Stimulated activated CD8-positive, alpha-beta memory T cell treated with anti-CD3 and anti-CD28 coated beads, Interleukin-2, amount 100 ng/mL, for 1 hour (primary cell): ENCODE measurements around the gene PDE11A.
"Not testable (repeated sequence)": the region's sequence is repeated elsewhere in the genome, so short reads cannot be mapped to it uniquely, and the experiment has no call there.

ENCODE experiments used
- DNase-seq, 2 donors: peaks; one replicate each; pipeline ENCODE4 v3.0.0-alpha.2; 2020; ENCODE audit warnings: low read depth in 2 of 2

The PDE11A gene

GRCh38 chr2:178074123-178075005, 1.8 kb upstream of the PDE11A start:
- DNase-seq: no peak

GRCh38 chr2:178072000-178072382, 586 bp downstream of the PDE11A start:
- no peak for DNase-seq

GRCh38 chr2:178070824-178071223, 1.8 kb downstream of the PDE11A start:
- DNase-seq: no peak

GRCh38 chr2:178069551-178069950, 3.0 kb downstream of the PDE11A start:
- no peak for DNase-seq

- no peak for DNase-seq
Observed at GRCh38 chr2:178068823-178069454, 3.6 kb downstream of the PDE11A start.

- DNase-seq: no peak
Observed at GRCh38 chr2:178066890-178067669, 5.5 kb downstream of the PDE11A start.

GRCh38 chr2:178066324-178066723, 6.3 kb downstream of the PDE11A start:
- no peak for DNase-seq

- DNase-seq: no peak
Observed at GRCh38 chr2:178059681-178060080, 12.9 kb downstream of the PDE11A start.

GRCh38 chr2:178059111-178059510, 13.5 kb downstream of the PDE11A start:
- DNase-seq: no peak

GRCh38 chr2:178057179-178057680, 15.3 kb downstream of the PDE11A start:
- DNase-seq: no peak

GRCh38 chr2:178056345-178056744, 16.2 kb downstream of the PDE11A start:
- DNase-seq: no peak

- not testable (repeated sequence) for DNase-seq
Observed at GRCh38 chr2:178051257-178051656, 21.3 kb downstream of the PDE11A start.

GRCh38 chr2:178047391-178047790, 25.2 kb downstream of the PDE11A start:
- DNase-seq: no peak

- no peak for DNase-seq
Observed at GRCh38 chr2:178044836-178045235, 27.7 kb downstream of the PDE11A start.

- no peak for DNase-seq
Observed at GRCh38 chr2:178043266-178043665, 29.3 kb downstream of the PDE11A start.

- DNase-seq: not testable (repeated sequence)
Observed at GRCh38 chr2:178033583-178033982, 39.0 kb downstream of the PDE11A start.

- no peak for DNase-seq
Observed at GRCh38 chr2:178029342-178029741, 43.2 kb downstream of the PDE11A start.

- DNase-seq: no peak
Observed at GRCh38 chr2:178025551-178026185, 46.9 kb downstream of the PDE11A start.

GRCh38 chr2:178018141-178018540, 54.4 kb downstream of the PDE11A start:
- DNase-seq: no peak

GRCh38 chr2:178016612-178017011, 56.0 kb downstream of the PDE11A start:
- no peak for DNase-seq

- DNase-seq: no peak
Observed at GRCh38 chr2:178012639-178013038, 59.9 kb downstream of the PDE11A start.

GRCh38 chr2:178009813-178010212, 62.8 kb downstream of the PDE11A start:
- DNase-seq: no peak
